ENCODE results near the gene NALCN. TPM values are rescaled to one million over a fixed set of nuclear protein-coding genes. Genes with fewer than 3 reads are reported as not detected.

The NALCN gene
- total RNA-seq, 3 donors from 2014 or later (not counting 1 experiment from before 2014, with no cell fraction given): not detected

DNA sequence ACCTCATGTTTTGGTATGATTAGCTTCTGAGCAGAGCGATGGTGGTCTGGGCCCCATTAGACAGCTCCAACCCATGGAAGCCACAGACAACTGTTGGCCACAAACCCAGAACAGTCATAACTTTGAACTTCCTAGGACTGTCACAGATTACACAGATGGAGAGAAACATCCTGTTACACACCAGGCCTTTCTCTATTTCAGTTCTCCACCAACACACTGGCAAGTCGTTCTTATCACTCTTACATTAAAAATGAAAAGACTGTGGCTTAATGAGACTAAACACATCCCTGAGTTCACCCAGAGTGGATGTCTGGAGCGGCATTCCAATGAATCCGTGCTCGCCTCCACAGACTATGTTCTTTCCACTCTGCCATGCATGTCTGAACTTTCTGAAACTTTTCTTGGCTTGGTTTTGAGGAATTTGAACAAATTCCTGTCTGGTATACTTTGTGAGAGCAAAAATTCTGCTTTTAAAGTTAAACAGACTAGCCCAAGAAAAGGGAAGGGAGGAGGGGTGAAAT is 109.1 kb downstream of the NALCN start:
- H3K27me3 Mint-ChIP-seq (ENCODE audit: low read depth in 2 of 2): no peaks in the 10 kb centered on the region
- DNase-seq (no peak), ATAC-seq (no peak)
- Histone ChIP-seq H3K36me3 (ENCODE audit: control insufficient read depth, insufficient read depth, low read length) (no peaks in the 10 kb centered on the region), H3K27me3 (ENCODE audit: control insufficient read depth, insufficient read depth, low read length) (no peaks in the 10 kb centered on the region), H3K4me1 (ENCODE audit: control insufficient read depth, insufficient read depth, low read length) (no peaks in the 10 kb centered on the region), H3K9me3 (ENCODE audit: control insufficient read depth, insufficient read depth, low read length) (peaks cover 2% of the 10 kb centered on the region), H3K27ac (ENCODE audit: low read length) (no peak overlapping the region), H3K4me3 (ENCODE audit: low read length) (no peak overlapping the region)
- H3K4me1 Mint-ChIP-seq: no peaks in the 10 kb centered on the region
- no peak overlapping the region for H3K27ac Mint-ChIP-seq
- no peak for TF ChIP-seq CTCF (IDR thresholded peaks at IDR 0.05)
- H3K36me3 Mint-ChIP-seq: no peaks in the 10 kb centered on the region
- intact Hi-C loops (cut with micrococcal nuclease): no loop called here
- H3K9me3 Mint-ChIP-seq: peaks cover 8 to 9% of the 10 kb centered on the region in 2 donors
- 78% methylated on average over 5 of the region's 5 CpGs for WGBS (ENCODE audit: insufficient coverage)
- H3K4me3 Mint-ChIP-seq: no peak overlapping the region

- DNase-seq (no peak), ATAC-seq (no peak)
- Histone ChIP-seq H3K4me1 (ENCODE audit: control insufficient read depth, insufficient read depth, low read length) (no peaks in the 10 kb centered on the region), H3K27ac (ENCODE audit: low read length) (no peak overlapping the region), H3K27me3 (ENCODE audit: control insufficient read depth, insufficient read depth, low read length) (no peaks in the 10 kb centered on the region), H3K36me3 (ENCODE audit: control insufficient read depth, insufficient read depth, low read length) (no peaks in the 10 kb centered on the region), H3K4me3 (ENCODE audit: low read length) (no peak overlapping the region), H3K9me3 (ENCODE audit: control insufficient read depth, insufficient read depth, low read length) (peaks cover 2% of the 10 kb centered on the region)
- Mint-ChIP-seq H3K4me3 (no peak overlapping the region), H3K27me3 (ENCODE audit: low read depth in 2 of 2) (no peaks in the 10 kb centered on the region), H3K4me1 (no peaks in the 10 kb centered on the region), H3K36me3 (no peaks in the 10 kb centered on the region), H3K27ac (no peak overlapping the region), H3K9me3 (peaks cover 9% of the 10 kb centered on the region in 2 donors)
- 90% methylated on average over 3 of the region's 3 CpGs for WGBS (ENCODE audit: insufficient coverage)
- intact Hi-C loops (cut with micrococcal nuclease): no loop called here
- no peak for TF ChIP-seq CTCF (IDR thresholded peaks at IDR 0.05)
Observed at GRCh38 chr13:101306773-101307172, 109.5 kb downstream of the NALCN start.

- no peaks in the 10 kb centered on the region for H3K27me3 Mint-ChIP-seq (ENCODE audit: low read depth in 2 of 2)
- Histone ChIP-seq H3K36me3 (ENCODE audit: control insufficient read depth, insufficient read depth, low read length) (no peaks in the 10 kb centered on the region), H3K4me1 (ENCODE audit: control insufficient read depth, insufficient read depth, low read length) (no peaks in the 10 kb centered on the region), H3K27me3 (ENCODE audit: control insufficient read depth, insufficient read depth, low read length) (no peaks in the 10 kb centered on the region), H3K4me3 (ENCODE audit: low read length) (no peak overlapping the region), H3K9me3 (ENCODE audit: control insufficient read depth, insufficient read depth, low read length) (peaks cover 2% of the 10 kb centered on the region), H3K27ac (ENCODE audit: low read length) (no peak overlapping the region)
- TF ChIP-seq CTCF (IDR thresholded peaks at IDR 0.05): no peak
- no peaks in the 10 kb centered on the region for H3K36me3 Mint-ChIP-seq
- H3K27ac Mint-ChIP-seq: no peak overlapping the region
- H3K4me3 Mint-ChIP-seq: no peak overlapping the region
- 80% methylated on average over 6 of the region's 6 CpGs for WGBS (ENCODE audit: insufficient coverage)
- no peaks in the 10 kb centered on the region for H3K4me1 Mint-ChIP-seq
- DNase-seq (no peak), ATAC-seq (no peak)
- H3K9me3 Mint-ChIP-seq: peaks cover 9% of the 10 kb centered on the region in 2 donors
- intact Hi-C loops (cut with micrococcal nuclease): no loop called here
Observed at GRCh38 chr13:101305981-101306411, 110.3 kb downstream of the NALCN start.

DNA sequence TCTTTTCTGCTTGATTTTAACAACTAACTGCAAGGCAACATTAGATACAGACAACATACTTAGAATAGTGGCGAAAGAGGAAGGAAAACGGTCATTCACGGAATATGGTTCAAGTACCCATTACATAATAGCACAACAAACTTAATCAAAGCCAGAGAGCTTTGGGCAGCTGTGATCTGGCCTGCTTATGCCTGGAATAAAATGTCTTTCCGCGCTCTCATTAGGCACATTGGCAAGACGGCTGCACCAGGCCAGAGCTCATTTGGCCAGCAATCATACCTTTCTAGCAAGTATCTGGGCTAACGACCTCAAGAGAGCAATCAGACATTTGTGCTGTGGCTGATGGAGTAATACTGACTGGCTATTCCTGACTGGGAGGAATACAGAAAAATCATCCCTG is 112.8 kb downstream of the NALCN start:
- TF ChIP-seq CTCF (IDR thresholded peaks at IDR 0.05): no peak
- Histone ChIP-seq H3K9me3 (ENCODE audit: control insufficient read depth, insufficient read depth, low read length) (peaks cover 2% of the 10 kb centered on the region), H3K27ac (ENCODE audit: low read length) (no peak overlapping the region), H3K36me3 (ENCODE audit: control insufficient read depth, insufficient read depth, low read length) (no peaks in the 10 kb centered on the region), H3K27me3 (ENCODE audit: control insufficient read depth, insufficient read depth, low read length) (no peaks in the 10 kb centered on the region), H3K4me3 (ENCODE audit: low read length) (no peak overlapping the region), H3K4me1 (ENCODE audit: control insufficient read depth, insufficient read depth, low read length) (no peaks in the 10 kb centered on the region)
- Mint-ChIP-seq H3K4me1 (no peaks in the 10 kb centered on the region), H3K9me3 (peaks cover 2 to 8% of the 10 kb centered on the region in 2 donors), H3K27me3 (ENCODE audit: low read depth in 2 of 2) (no peaks in the 10 kb centered on the region), H3K27ac (no peak overlapping the region), H3K36me3 (no peaks in the 10 kb centered on the region), H3K4me3 (no peak overlapping the region)
- 48% methylated on average over 7 of the region's 7 CpGs for WGBS (ENCODE audit: insufficient coverage)
- DNase-seq (no peak), ATAC-seq (no peak)
- intact Hi-C loops (cut with micrococcal nuclease): no loop called here

All from natural killer cell (primary cell).